H9 (cell line): ENCODE results near the gene ASPRV1. TPM values are rescaled to one million over a fixed set of nuclear protein-coding genes. Genes with fewer than 3 reads are reported as not detected.
A peak's percentile ranks its signal among the peaks of the same experiment; 100 is the strongest.

ENCODE experiments used
- DNase-seq: peaks from one replicate; pipeline ENCODE4 v3.0.0-alpha.2; 2017
- H2AFZ ChIP-seq: one replicate; pipeline ENCODE4 v1.6.1; 2013; ENCODE audit warnings: mild to moderate bottlenecking, low read length, control low read depth, moderate library complexity
- H2AK5ac ChIP-seq: 2 replicates; pipeline ENCODE4 v1.6.1; 2013; ENCODE audit warnings: low read length, control low read depth, mixed read lengths; ENCODE audit not compliant: insufficient read length
- H2BK120ac ChIP-seq: one replicate; pipeline ENCODE4 v1.6.1; 2013; ENCODE audit warnings: low read depth, mild to moderate bottlenecking, low read length, control low read depth, inconsistent platforms; ENCODE audit not compliant: poor library complexity, severe bottlenecking
- H2BK12ac ChIP-seq: 2 replicates; pipeline ENCODE4 v1.6.1; 2013; ENCODE audit warnings: low read length, control low read depth, mixed read lengths, low read depth; ENCODE audit not compliant: insufficient read length
- H2BK15ac ChIP-seq: 2 replicates; pipeline ENCODE4 v1.6.1; 2013; ENCODE audit warnings: low read depth, low read length, control low read depth
- H2BK20ac ChIP-seq: one replicate; pipeline ENCODE4 v1.6.1; 2013; ENCODE audit warnings: low read depth, mild to moderate bottlenecking, low read length, control low read depth, inconsistent platforms; ENCODE audit not compliant: poor library complexity, severe bottlenecking
- H2BK5ac ChIP-seq: 2 replicates; pipeline ENCODE4 v1.6.1; 2013; ENCODE audit warnings: low read length, control low read depth, mixed read lengths; ENCODE audit not compliant: insufficient read length
- H3K14ac ChIP-seq: 2 replicates; pipeline ENCODE4 v1.6.1; 2013; ENCODE audit warnings: low read length, control low read depth; ENCODE audit not compliant: insufficient read depth
- H3K18ac ChIP-seq: 2 replicates; pipeline ENCODE4 v1.6.1; 2013; ENCODE audit warnings: low read depth, mild to moderate bottlenecking, mixed read lengths, low read length, control low read depth; ENCODE audit not compliant: insufficient read length
- H3K23ac ChIP-seq: 2 replicates; pipeline ENCODE4 v1.6.1; 2013; ENCODE audit warnings: low read length, control low read depth, mixed read lengths, low read depth; ENCODE audit not compliant: insufficient read length
- H3K23me2 ChIP-seq: 2 replicates; pipeline ENCODE4 v1.6.1; 2013; ENCODE audit warnings: low read depth, mild to moderate bottlenecking, mixed read lengths, low read length, control low read depth; ENCODE audit not compliant: insufficient read length, poor library complexity, severe bottlenecking
- H3K27ac ChIP-seq: 2 replicates; pipeline ENCODE4 v1.5.1; 2013; ENCODE audit warnings: low read length, control low read depth, mixed read lengths, low read depth; ENCODE audit not compliant: insufficient read length
- H3K27me3 ChIP-seq: 2 replicates; pipeline ENCODE4 v1.6.1; 2013; ENCODE audit warnings: low read length, control low read depth, inconsistent platforms; ENCODE audit not compliant: insufficient read depth
- H3K4ac ChIP-seq: 2 replicates; pipeline ENCODE4 v1.6.1; 2013; ENCODE audit warnings: low read depth, mild to moderate bottlenecking, control low read depth, inconsistent platforms, low read length, moderate library complexity
- H3K4me1 ChIP-seq: 2 replicates; pipeline ENCODE4 v1.6.1; 2013; ENCODE audit warnings: low read length, control low read depth, inconsistent platforms; ENCODE audit not compliant: insufficient read depth
- H3K4me2 ChIP-seq: 2 replicates; pipeline ENCODE4 v1.6.1; 2013; ENCODE audit warnings: low read length, control low read depth, mixed read lengths; ENCODE audit not compliant: insufficient read length, insufficient read depth
- H3K56ac ChIP-seq: 2 replicates; pipeline ENCODE4 v1.6.1; 2013; ENCODE audit warnings: low read depth, mild to moderate bottlenecking, mixed read lengths, low read length, control low read depth; ENCODE audit not compliant: insufficient read length
- H3K79me1 ChIP-seq: 2 replicates; pipeline ENCODE4 v1.6.1; 2013; ENCODE audit warnings: low read depth, mild to moderate bottlenecking, moderate library complexity, low read length, control low read depth, inconsistent platforms; ENCODE audit not compliant: insufficient read depth, poor library complexity, severe bottlenecking
- H3K79me2 ChIP-seq: 2 replicates; pipeline ENCODE4 v1.6.1; 2013; ENCODE audit warnings: low read length, control low read depth, inconsistent platforms; ENCODE audit not compliant: insufficient read depth
- H3K9ac ChIP-seq: 2 replicates; pipeline ENCODE4 v1.6.1; 2013; ENCODE audit warnings: low read length, control low read depth, mixed read lengths; ENCODE audit not compliant: insufficient read length; ENCODE audit errors: extremely low read depth
- H3K9me3 ChIP-seq: one replicate; pipeline ENCODE4 v1.6.1; 2013; ENCODE audit warnings: low read depth, low read length, inconsistent platforms; ENCODE audit not compliant: control insufficient read depth
- H3T11ph ChIP-seq: one replicate; pipeline ENCODE4 v1.6.1; 2013; ENCODE audit warnings: mild to moderate bottlenecking, low read length, control low read depth, inconsistent platforms
- H4K20me1 ChIP-seq: one replicate; pipeline ENCODE4 v1.6.1; 2013; ENCODE audit not compliant: control insufficient read depth, insufficient read length, insufficient read depth
- H4K5ac ChIP-seq: 2 replicates; pipeline ENCODE4 v1.6.1; 2013; ENCODE audit warnings: low read depth, mild to moderate bottlenecking, mixed read lengths, low read length, control low read depth; ENCODE audit not compliant: insufficient read length
- H4K8ac ChIP-seq: replicated peaks from 2 replicates; pipeline ENCODE4 v1.6.1; 2013; ENCODE audit warnings: low read length, control low read depth, mixed read lengths, low read depth; ENCODE audit not compliant: insufficient read length
- H4K91ac ChIP-seq: 2 replicates; pipeline ENCODE4 v1.6.1; 2013; ENCODE audit warnings: low read depth, mild to moderate bottlenecking, moderate library complexity, mixed read lengths, low read length, control low read depth; ENCODE audit not compliant: insufficient read length
- H3K27ac Mint-ChIP-seq, 3 experiments: 2 replicates in 2 of 3; 3 replicates in 1 of 3; pipeline ENCODE4 v1.8.0; 2020 to 2021; ENCODE audit warnings: mixed read lengths in 3 of 3, mild to moderate bottlenecking in 1 of 3, moderate library complexity in 1 of 3
- H3K27me3 Mint-ChIP-seq: 2 replicates; pipeline ENCODE4 v1.8.0; 2021; ENCODE audit warnings: low read depth, mild to moderate bottlenecking, moderate library complexity, mixed read lengths
- H3K36me3 Mint-ChIP-seq, 3 experiments: 2 replicates in 2 of 3; 3 replicates in 1 of 3; pipeline ENCODE4 v1.8.0; 2020 to 2021; ENCODE audit warnings: low read depth in 3 of 3, mixed read lengths in 3 of 3; ENCODE audit not compliant: insufficient read depth in 1 of 3
- H3K4me1 Mint-ChIP-seq, 2 experiments: 2 replicates each; pipeline ENCODE4 v1.8.0; 2020; ENCODE audit warnings: mixed read lengths in 2 of 2
- H3K4me3 Mint-ChIP-seq, 2 experiments: 2 replicates in 1 of 2; 3 replicates in 1 of 2; pipeline ENCODE4 v1.8.0; 2020 to 2021; ENCODE audit warnings: mild to moderate bottlenecking in 2 of 2, mixed read lengths in 2 of 2, moderate library complexity in 1 of 2
- H3K9me3 Mint-ChIP-seq, 2 experiments: 2 replicates in 1 of 2; 3 replicates in 1 of 2; pipeline ENCODE4 v1.8.0; 2020; ENCODE audit warnings: mild to moderate bottlenecking in 2 of 2, mixed read lengths in 2 of 2, moderate library complexity in 1 of 2
- CTCF ChIP-seq: fragments of 200-600 bp; sonication (generic); conservative IDR thresholded peaks from 3 replicates; pipeline ENCODE4 v1.8.0; 2021; ENCODE audit warnings: antibody characterized with exemption, mild to moderate bottlenecking
- WGBS: extraction: QIAGEN DNeasy Blood & Tissue Kit; methylation state at CpG from one replicate; pipeline ENCODE4 v1.1.7; 2013; ENCODE audit warnings: missing lambda C conversion rate, low lambda C conversion rate, mixed read lengths; ENCODE audit not compliant: insufficient read length; ENCODE audit errors: extremely low coverage; 5-methylcytosine and 5-hydroxymethylcytosine counted together
- total RNA-seq: library from RNA; stranded (reverse); gene quantifications from 2 replicates; pipeline ENCODE4 v1.2.1, GENCODE V29; 2021

The ASPRV1 gene
- total RNA-seq, 1 experiment from 2014 or later: 0.57 TPM

- H3K27ac ChIP-seq: no peak overlapping the region
- no peaks in the 10 kb centered on the region for H3K4me1 ChIP-seq
- no peaks in the 10 kb centered on the region for H3K79me2 ChIP-seq
- H3K23ac ChIP-seq: no peak overlapping the region
- no peak overlapping the region for H3K9ac ChIP-seq
- H3K23me2 ChIP-seq: no peaks in the 10 kb centered on the region
- Mint-ChIP-seq H3K27ac (peak overlapping the region in 1 of 3 experiments; percentile 10; a peak in 1 of 7 replicates), H3K9me3 (no peaks in the 10 kb centered on the region), H3K4me1 (peaks cover 16 to 26% of the 10 kb centered on the region in 2 experiments), H3K36me3 (peaks cover 0 to 27% (median 11%) of the 10 kb centered on the region in 3 experiments; a peak in 5 of 7 replicates), H3K4me3 (no peak overlapping the region), H3K27me3 (no peaks in the 10 kb centered on the region)
- H3K56ac ChIP-seq: no peak overlapping the region
- H2AFZ ChIP-seq: no peak overlapping the region
- H2BK15ac ChIP-seq: no peak overlapping the region
- no peak overlapping the region for H4K8ac ChIP-seq
- H3K9me3 ChIP-seq: no peaks in the 10 kb centered on the region
- no peak overlapping the region for H2BK20ac ChIP-seq
- H4K5ac ChIP-seq: no peak overlapping the region
- no peak overlapping the region for H2AK5ac ChIP-seq
- WGBS: no CpG with 5 or more reads among the region's 14 CpGs
- no peak overlapping the region for H4K91ac ChIP-seq
- no peak for DNase-seq
- TF ChIP-seq CTCF: no peak
- no peak overlapping the region for H2BK120ac ChIP-seq
- no peak overlapping the region for H3K4ac ChIP-seq
- no peak overlapping the region for H3K14ac ChIP-seq
- H3T11ph ChIP-seq: no peak overlapping the region
- H2BK5ac ChIP-seq: no peak overlapping the region
- H3K18ac ChIP-seq: no peak overlapping the region
- H3K27me3 ChIP-seq: no peaks in the 10 kb centered on the region
- H4K20me1 ChIP-seq: no peaks in the 10 kb centered on the region
- no peak overlapping the region for H2BK12ac ChIP-seq
- no peaks in the 10 kb centered on the region for H3K79me1 ChIP-seq
- no peak overlapping the region for H3K4me2 ChIP-seq
Measured at GRCh38 chr2:69939722-69940121, 21.7 kb downstream of the ASPRV1 start.
